ENCODE results near the gene FRMD5. TPM values are rescaled to one million over a fixed set of nuclear protein-coding genes. Genes with fewer than 3 reads are reported as not detected.

The FRMD5 gene
- total RNA-seq, 1 donor from 2014 or later, result not detected

- H3K4me3 ChIP-seq, result no peak overlapping the region
- intact Hi-C loops (cut with DNase I), result no loop called here
- no peaks in the 10 kb centered on the region for H3K9me3 ChIP-seq
- no peak overlapping the region for H3K27ac ChIP-seq
- TF ChIP-seq CTCF (IDR thresholded peaks at IDR 0.05), result no peak
- H3K36me3 ChIP-seq, result no peaks in the 10 kb centered on the region
- no peaks in the 10 kb centered on the region for H3K27me3 ChIP-seq
- no peaks in the 10 kb centered on the region for H3K4me1 ChIP-seq
- no peak for DNase-seq (ENCODE audit: low spot score in 2 of 2)
Observed at GRCh38 chr15:44094781-44095180, 100.3 kb downstream of the FRMD5 start.

GRCh38 chr15:44093836-44094235 is 101.2 kb downstream of the FRMD5 start:
- no peaks in the 10 kb centered on the region for H3K27me3 ChIP-seq
- no peak overlapping the region for H3K27ac ChIP-seq
- no peak for DNase-seq (ENCODE audit: low spot score in 2 of 2)
- H3K4me1 ChIP-seq, result no peaks in the 10 kb centered on the region
- intact Hi-C loops (cut with DNase I), result no loop called here
- H3K9me3 ChIP-seq, result no peaks in the 10 kb centered on the region
- no peak overlapping the region for H3K4me3 ChIP-seq
- TF ChIP-seq CTCF (IDR thresholded peaks at IDR 0.05), result no peak
- H3K36me3 ChIP-seq, result no peaks in the 10 kb centered on the region

- Histone ChIP-seq H3K4me1 (no peaks in the 10 kb centered on the region), H3K27me3 (no peaks in the 10 kb centered on the region), H3K36me3 (no peaks in the 10 kb centered on the region), H3K9me3 (no peaks in the 10 kb centered on the region), H3K4me3 (no peak overlapping the region), H3K27ac (no peak overlapping the region)
- TF ChIP-seq CTCF (IDR thresholded peaks at IDR 0.05), result no peak
- intact Hi-C loops (cut with DNase I), result no loop called here
- no peak for DNase-seq (ENCODE audit: low spot score in 2 of 2)
Observed at GRCh38 chr15:44092221-44092620, 102.8 kb downstream of the FRMD5 start.

- Histone ChIP-seq H3K27me3 (no peaks in the 10 kb centered on the region), H3K27ac (no peak overlapping the region), H3K36me3 (no peaks in the 10 kb centered on the region), H3K4me1 (no peaks in the 10 kb centered on the region), H3K9me3 (no peaks in the 10 kb centered on the region), H3K4me3 (no peak overlapping the region)
- DNase-seq (ENCODE audit: low spot score in 2 of 2), result no peak
- intact Hi-C loops (cut with DNase I), result no loop called here
- TF ChIP-seq CTCF (IDR thresholded peaks at IDR 0.05), result no peak
Observed at GRCh38 chr15:44087578-44088465, 107.2 kb downstream of the FRMD5 start.

- no peak for TF ChIP-seq CTCF (IDR thresholded peaks at IDR 0.05)
- Histone ChIP-seq H3K27me3 (no peaks in the 10 kb centered on the region), H3K4me3 (no peak overlapping the region), H3K27ac (no peak overlapping the region), H3K36me3 (no peaks in the 10 kb centered on the region), H3K9me3 (no peaks in the 10 kb centered on the region), H3K4me1 (peaks cover 0 to 5% of the 10 kb centered on the region in 2 donors)
- intact Hi-C loops (cut with DNase I), result no loop called here
- DNase-seq (ENCODE audit: low spot score in 2 of 2), result no peak
Observed at GRCh38 chr15:44084770-44085169, 110.3 kb downstream of the FRMD5 start.

Measured in ascending aorta (tissue), 2 donors.